WI38 (cell line): ENCODE data around the gene BSND.

Source experiments
- H3K4me3 ChIP-seq: 2 replicates; pipeline ENCODE4 v1.5.1; 2011; ENCODE audit warnings: low read depth, mild to moderate bottlenecking, control low read depth, low read length
- TF ChIP-seq, protein P1 (sequence below): IDR thresholded peaks from 2 replicates; pipeline ENCODE4 v1.5.1; 2012; ENCODE audit warnings: low read depth, mild to moderate bottlenecking, control low read depth, low read length

Gene BSND

DNA sequence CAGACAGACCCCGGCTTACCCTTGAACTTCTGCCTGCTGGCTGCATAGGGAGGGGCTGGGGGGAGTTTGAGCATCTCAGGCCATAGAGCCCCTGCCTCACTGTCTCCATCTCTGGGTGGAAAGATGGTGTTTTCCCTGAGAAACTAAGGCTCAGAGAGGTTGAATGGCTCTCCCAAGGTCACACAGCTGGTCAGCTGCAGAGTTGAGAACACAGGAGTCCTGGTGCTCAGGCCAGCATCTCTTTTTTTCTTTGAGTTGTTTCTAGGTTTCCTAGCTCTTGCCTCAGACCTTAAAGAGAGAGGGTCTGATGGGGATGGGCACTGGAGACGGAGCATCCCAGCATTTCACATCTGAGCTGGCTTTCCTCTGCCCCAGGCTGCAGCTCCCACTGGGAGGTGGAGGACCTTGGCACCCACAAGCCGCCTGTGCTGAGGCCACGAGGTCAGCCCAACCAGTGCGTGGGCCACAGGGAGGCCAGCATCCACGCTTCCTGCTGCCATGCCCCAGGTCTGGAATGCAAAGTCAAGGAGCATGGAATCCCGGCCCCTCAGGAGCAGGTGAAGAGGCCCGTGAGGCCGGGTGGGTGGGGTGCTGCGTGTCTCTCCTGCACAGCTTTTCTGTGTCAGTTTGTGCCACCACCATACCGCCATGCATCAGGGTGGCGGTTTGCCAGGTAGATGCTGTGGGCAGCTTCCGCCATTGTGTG, 62.4 kb downstream of the BSND start:
- no peak overlapping the region for H3K4me3 ChIP-seq
- TF ChIP-seq, protein P1, sequence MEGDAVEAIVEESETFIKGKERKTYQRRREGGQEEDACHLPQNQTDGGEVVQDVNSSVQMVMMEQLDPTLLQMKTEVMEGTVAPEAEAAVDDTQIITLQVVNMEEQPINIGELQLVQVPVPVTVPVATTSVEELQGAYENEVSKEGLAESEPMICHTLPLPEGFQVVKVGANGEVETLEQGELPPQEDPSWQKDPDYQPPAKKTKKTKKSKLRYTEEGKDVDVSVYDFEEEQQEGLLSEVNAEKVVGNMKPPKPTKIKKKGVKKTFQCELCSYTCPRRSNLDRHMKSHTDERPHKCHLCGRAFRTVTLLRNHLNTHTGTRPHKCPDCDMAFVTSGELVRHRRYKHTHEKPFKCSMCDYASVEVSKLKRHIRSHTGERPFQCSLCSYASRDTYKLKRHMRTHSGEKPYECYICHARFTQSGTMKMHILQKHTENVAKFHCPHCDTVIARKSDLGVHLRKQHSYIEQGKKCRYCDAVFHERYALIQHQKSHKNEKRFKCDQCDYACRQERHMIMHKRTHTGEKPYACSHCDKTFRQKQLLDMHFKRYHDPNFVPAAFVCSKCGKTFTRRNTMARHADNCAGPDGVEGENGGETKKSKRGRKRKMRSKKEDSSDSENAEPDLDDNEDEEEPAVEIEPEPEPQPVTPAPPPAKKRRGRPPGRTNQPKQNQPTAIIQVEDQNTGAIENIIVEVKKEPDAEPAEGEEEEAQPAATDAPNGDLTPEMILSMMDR = no peak
